DOHH2 (cell line): ENCODE measurements around the gene LCE1F.

Experiments used
- CTCF ChIP-seq: fragments of 200-600 bp; sonication (generic); IDR thresholded peaks from one replicate; pipeline ENCODE4 v1.5.1; 2014; ENCODE audit warnings: antibody characterized with exemption, mild to moderate bottlenecking, low read depth, low read length; ENCODE audit not compliant: poor library complexity, severe bottlenecking
- EZH2phosphoT487 ChIP-seq: fragments of 200-600 bp; sonication (generic); IDR thresholded peaks from 2 replicates; pipeline ENCODE4 v1.6.1; 2017; ENCODE audit warnings: borderline replicate concordance, mild to moderate bottlenecking, antibody characterized with exemption, low read length, moderate library complexity, mixed read lengths

GRCh38 chr1:152806576-152806975 lies 31.6 kb downstream of the LCE1F start, which contains the start of gene LCE1C:
- TF ChIP-seq CTCF (no peak), EZH2phosphoT487 (no peak)
